SK-N-SH treated with all-trans-retinoic acid at 6 μM for 48 hours (cell line): ENCODE results near the gene PVALEF.

ENCODE experiments used
- ATAC-seq: fragments of 200-7000 bp; cut with Tn5 transposase; 3 replicates; pipeline ENCODE4 v1.9.1; 2020; ENCODE audit warnings: mild to moderate bottlenecking, moderate library complexity
- ARNTL ChIP-seq: fragments of 450-650 bp; formaldehyde crosslinking; IDR thresholded peaks from 2 replicates; pipeline ENCODE4 v1.5.0; 2020; ENCODE audit warnings: low read depth, mild to moderate bottlenecking, moderate library complexity, borderline replicate concordance
- BACH2 ChIP-seq: fragments of 250-450 bp; sonication (Bioruptor Pico); IDR thresholded peaks from 2 replicates; pipeline ENCODE4 v1.9.0; 2021; ENCODE audit warnings: mild to moderate bottlenecking, borderline replicate concordance
- CREB5 ChIP-seq: fragments of 250-450 bp; sonication (Bioruptor Pico); IDR thresholded peaks from 2 replicates; pipeline ENCODE4 v1.5.1; 2020; ENCODE audit warnings: low read depth, mild to moderate bottlenecking, moderate library complexity
- CSDC2 ChIP-seq: fragments of 250-450 bp; sonication (Bioruptor Pico); IDR thresholded peaks from 2 replicates; pipeline ENCODE4 v1.5.0; 2020; ENCODE audit warnings: mild to moderate bottlenecking, moderate library complexity
- CSRNP3 ChIP-seq: fragments of 250-450 bp; sonication (Bioruptor Pico); IDR thresholded peaks from 2 replicates; pipeline ENCODE4 v1.5.1; 2021; ENCODE audit warnings: mild to moderate bottlenecking, moderate library complexity
- ESRRG ChIP-seq: fragments of 250-450 bp; sonication (Bioruptor Pico); IDR thresholded peaks from 2 replicates; pipeline ENCODE4 v1.6.1; 2021; ENCODE audit warnings: mild to moderate bottlenecking
- GLIS3 ChIP-seq: fragments of 250-450 bp; sonication (Bioruptor Pico); IDR thresholded peaks from 2 replicates; pipeline ENCODE4 v1.5.0; 2020; ENCODE audit warnings: mild to moderate bottlenecking, moderate library complexity
- ISL1 ChIP-seq: fragments of 250-450 bp; sonication (Bioruptor Pico); IDR thresholded peaks from 2 replicates; pipeline ENCODE4 v2.1.2; 2022; ENCODE audit warnings: mild to moderate bottlenecking, moderate library complexity
- OSR1 ChIP-seq: fragments of 250-450 bp; sonication (Bioruptor Pico); IDR thresholded peaks from 2 replicates; pipeline ENCODE4 v1.8.0; 2022; ENCODE audit warnings: moderate library complexity, mild to moderate bottlenecking, inconsistent platforms
- PATZ1 ChIP-seq: fragments of 250-450 bp; sonication (Bioruptor Pico); IDR thresholded peaks from 2 replicates; pipeline ENCODE4 v1.8.0; 2020; ENCODE audit warnings: mild to moderate bottlenecking, moderate library complexity, borderline replicate concordance
- POU6F1 ChIP-seq: fragments of 250-450 bp; sonication (Bioruptor Pico); IDR thresholded peaks from 2 replicates; pipeline ENCODE4 v1.8.0; 2021; ENCODE audit warnings: low read depth, mild to moderate bottlenecking, moderate library complexity, borderline replicate concordance
- PPARA ChIP-seq: fragments of 250-450 bp; sonication (Bioruptor Pico); IDR thresholded peaks from 2 replicates; pipeline ENCODE4 v1.5.0; 2020; ENCODE audit warnings: mild to moderate bottlenecking, borderline replicate concordance
- SNAI2 ChIP-seq: fragments of 250-450 bp; sonication (Bioruptor Pico); IDR thresholded peaks from 2 replicates; pipeline ENCODE4 v1.5.0; 2020; ENCODE audit warnings: mild to moderate bottlenecking, moderate library complexity
- TCF4 ChIP-seq: fragments of 250-450 bp; sonication (Bioruptor Pico); IDR thresholded peaks from 2 replicates; pipeline ENCODE4 v1.8.0; 2021; ENCODE audit warnings: mild to moderate bottlenecking, moderate library complexity, borderline replicate concordance
- TOX ChIP-seq: fragments of 250-450 bp; sonication (Bioruptor Pico); IDR thresholded peaks from 2 replicates; pipeline ENCODE4 v1.8.0; 2021; ENCODE audit warnings: mild to moderate bottlenecking, moderate library complexity, borderline replicate concordance
- TSHZ2 ChIP-seq: fragments of 250-450 bp; sonication (Bioruptor Pico); IDR thresholded peaks from 2 replicates; pipeline ENCODE4 v1.5.0; 2020; ENCODE audit warnings: mild to moderate bottlenecking, moderate library complexity
- ZC3H10 ChIP-seq: fragments of 250-450 bp; sonication (Bioruptor Pico); IDR thresholded peaks from 2 replicates; pipeline ENCODE4 v1.5.1; 2021; ENCODE audit warnings: mild to moderate bottlenecking, moderate library complexity
- ZFP3 ChIP-seq: fragments of 250-450 bp; sonication (Bioruptor Pico); IDR thresholded peaks from 2 replicates; pipeline ENCODE4 v1.5.0; 2020; ENCODE audit warnings: mild to moderate bottlenecking, moderate library complexity
- ZFP30 ChIP-seq: fragments of 450-650 bp; formaldehyde crosslinking; IDR thresholded peaks from 2 replicates; pipeline ENCODE4 v1.5.0; 2022; ENCODE audit warnings: mild to moderate bottlenecking, moderate library complexity
- ZNF565 ChIP-seq: fragments of 450-650 bp; formaldehyde crosslinking; conservative IDR thresholded peaks from 2 replicates; pipeline ENCODE4 v1.5.0; 2020; ENCODE audit warnings: low read depth, mild to moderate bottlenecking, moderate library complexity
- ZNF70 ChIP-seq: fragments of 450-650 bp; formaldehyde crosslinking; IDR thresholded peaks from 2 replicates; pipeline ENCODE4 v1.5.0; 2020; ENCODE audit warnings: mild to moderate bottlenecking, moderate library complexity
- ZNF8 ChIP-seq: fragments of 450-650 bp; formaldehyde crosslinking; IDR thresholded peaks from 2 replicates; pipeline ENCODE4 v1.5.0; 2020; ENCODE audit warnings: mild to moderate bottlenecking, moderate library complexity

Gene PVALEF

GRCh38 chr17:81203136-81203535, 37.8 kb downstream of the PVALEF start:
- TF ChIP-seq ZNF565 (CRISPR knock-in tag) (no peak), PPARA (CRISPR knock-in tag) (no peak), TCF4 (CRISPR knock-in tag) (no peak), TOX (CRISPR knock-in tag) (no peak), PATZ1 (no peak), OSR1 (CRISPR knock-in tag) (no peak), TSHZ2 (no peak), BACH2 (no peak), ARNTL (CRISPR knock-in tag) (no peak), ZNF70 (CRISPR knock-in tag) (no peak), SNAI2 (no peak), CSRNP3 (CRISPR knock-in tag) (no peak), ZC3H10 (no peak), CSDC2 (no peak), ISL1 (CRISPR knock-in tag) (no peak), ZNF8 (no peak), GLIS3 (no peak)
- no peak for ATAC-seq

- no peak for ATAC-seq
- TF ChIP-seq TOX (CRISPR knock-in tag) (no peak), ISL1 (CRISPR knock-in tag) (no peak), ZFP30 (CRISPR knock-in tag) (no peak), PPARA (CRISPR knock-in tag) (no peak), ZFP3 (CRISPR knock-in tag) (no peak), ZC3H10 (no peak), GLIS3 (no peak)
These were observed 39.3 kb downstream of the PVALEF start for GRCh38 chr17:81204578-81204977.

- no peak for ATAC-seq
- TF ChIP-seq ISL1 (CRISPR knock-in tag) (no peak), ZNF565 (CRISPR knock-in tag) (no peak), ESRRG (CRISPR knock-in tag) (no peak), ZC3H10 (no peak), ZNF70 (CRISPR knock-in tag) (no peak), ARNTL (CRISPR knock-in tag) (no peak), CREB5 (CRISPR knock-in tag) (no peak), PATZ1 (no peak), POU6F1 (CRISPR knock-in tag) (no peak), ZFP3 (CRISPR knock-in tag) (no peak), CSRNP3 (CRISPR knock-in tag) (no peak), ZFP30 (CRISPR knock-in tag) (no peak), GLIS3 (no peak), ZNF8 (no peak), BACH2 (no peak), CSDC2 (no peak), PPARA (CRISPR knock-in tag) (no peak)
These were observed 40.9 kb downstream of the PVALEF start for GRCh38 chr17:81206166-81206565.
